Ammon's horn (tissue), 1 donor: ENCODE measurements around the gene LYST.
"Not testable (repeated sequence)": the region's sequence is repeated elsewhere in the genome, so short reads cannot be mapped to it uniquely, and the experiment has no call there.

Experiments used
- DNase-seq: peaks from one replicate; pipeline ENCODE4 v3.0.0-alpha.2; 2016; ENCODE audit warnings: low spot score

The LYST gene

GRCh38 chr1:235763962-235764361 lies 102.7 kb downstream of the LYST start:
- DNase-seq: no peak

- peak; percentile 30 for DNase-seq
These were observed 107.4 kb downstream of the LYST start for GRCh38 chr1:235759336-235759735.

DNA sequence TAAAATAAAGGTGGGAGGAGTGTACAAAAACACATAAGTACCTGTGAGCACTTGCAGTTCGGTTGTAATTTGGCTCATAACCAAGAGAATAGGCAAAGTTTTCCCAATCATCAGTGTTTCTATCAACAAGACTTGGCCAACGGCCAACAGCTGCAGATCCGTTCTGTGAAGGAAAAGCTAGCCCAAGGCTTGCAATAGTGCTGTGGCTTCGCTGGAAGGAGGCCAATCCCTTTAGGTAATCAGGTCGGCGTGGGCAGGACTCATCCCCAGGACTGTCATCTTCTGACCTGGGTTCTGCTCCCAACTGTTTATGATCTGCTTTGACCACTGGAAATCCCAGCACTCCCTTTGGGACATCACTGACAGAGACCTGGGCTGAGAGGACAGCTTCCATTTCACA lies 107.8 kb downstream of the LYST start:
- peak; percentile 9 for DNase-seq

- DNase-seq: no peak
These were observed 109.1 kb downstream of the LYST start for GRCh38 chr1:235757587-235758096.

GRCh38 chr1:235754186-235754585 lies 112.5 kb downstream of the LYST start:
- not testable (repeated sequence) for DNase-seq

DNA sequence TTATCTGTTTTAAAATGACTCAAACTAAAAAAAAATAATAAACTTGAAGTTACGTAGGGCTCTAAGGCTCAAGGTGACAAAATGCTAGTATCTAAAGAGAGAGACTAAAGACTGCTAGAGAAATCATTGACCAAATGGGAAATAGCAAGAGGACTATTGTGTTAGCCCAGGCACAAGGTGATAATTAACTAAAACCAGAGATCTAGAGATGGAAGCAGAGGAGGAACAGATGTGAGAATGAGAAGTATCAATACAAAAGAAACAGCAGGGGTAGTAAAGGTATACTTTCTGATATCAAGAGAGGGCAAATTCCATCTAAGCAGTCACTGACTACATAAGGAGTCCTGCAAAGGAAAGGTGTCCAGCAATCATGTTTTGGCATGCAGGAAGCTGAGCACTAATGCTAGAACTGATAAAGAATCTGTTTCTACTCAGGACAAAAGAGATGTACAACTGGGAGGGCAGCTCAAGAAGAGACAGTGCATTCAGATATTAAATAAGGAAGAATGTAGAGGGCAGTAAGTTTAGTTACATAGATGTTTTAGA lies 116.9 kb downstream of the LYST start:
- no peak for DNase-seq

DNA sequence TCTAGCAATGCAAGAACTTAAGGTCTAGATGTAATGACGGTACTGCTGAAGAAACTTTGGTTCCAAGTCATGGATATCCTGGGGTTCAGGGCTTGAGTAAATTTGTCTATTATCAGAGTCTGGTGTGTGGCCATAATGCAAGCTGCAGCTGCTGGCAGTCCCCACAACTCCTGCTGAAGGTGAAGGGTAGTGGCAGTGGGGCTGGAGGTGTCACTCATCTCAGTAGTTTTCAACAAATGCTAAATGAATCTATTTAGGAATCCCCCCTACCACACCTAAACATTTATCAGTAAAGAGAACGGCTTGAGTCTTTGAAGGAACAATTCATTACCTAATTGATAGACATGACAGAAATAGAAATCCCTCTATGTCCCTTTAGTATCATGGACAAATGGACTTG lies 118.0 kb downstream of the LYST start:
- DNase-seq: no peak

DNA sequence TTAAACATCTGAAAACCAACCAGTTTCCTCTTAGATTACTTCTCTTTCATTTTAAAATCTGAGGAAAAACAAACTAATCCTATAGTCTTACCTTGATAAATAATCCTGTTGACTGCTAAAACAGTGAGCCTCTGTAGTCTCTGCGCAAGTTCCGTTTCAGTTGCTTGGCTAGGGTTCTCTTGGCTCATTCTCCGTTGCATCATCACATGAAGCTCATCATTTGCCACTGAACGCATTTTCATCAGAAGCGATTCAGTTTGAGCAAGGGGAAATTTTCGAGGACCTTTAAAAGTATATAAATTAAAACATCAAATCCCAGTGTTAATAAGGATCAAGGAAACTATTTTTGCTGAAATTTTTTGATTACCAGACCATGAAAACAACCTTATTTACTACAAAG lies 120.5 kb downstream of the LYST start:
- DNase-seq: peak; percentile 27

- no peak for DNase-seq
These were observed 121.1 kb downstream of the LYST start for GRCh38 chr1:235745503-235746136.

DNA sequence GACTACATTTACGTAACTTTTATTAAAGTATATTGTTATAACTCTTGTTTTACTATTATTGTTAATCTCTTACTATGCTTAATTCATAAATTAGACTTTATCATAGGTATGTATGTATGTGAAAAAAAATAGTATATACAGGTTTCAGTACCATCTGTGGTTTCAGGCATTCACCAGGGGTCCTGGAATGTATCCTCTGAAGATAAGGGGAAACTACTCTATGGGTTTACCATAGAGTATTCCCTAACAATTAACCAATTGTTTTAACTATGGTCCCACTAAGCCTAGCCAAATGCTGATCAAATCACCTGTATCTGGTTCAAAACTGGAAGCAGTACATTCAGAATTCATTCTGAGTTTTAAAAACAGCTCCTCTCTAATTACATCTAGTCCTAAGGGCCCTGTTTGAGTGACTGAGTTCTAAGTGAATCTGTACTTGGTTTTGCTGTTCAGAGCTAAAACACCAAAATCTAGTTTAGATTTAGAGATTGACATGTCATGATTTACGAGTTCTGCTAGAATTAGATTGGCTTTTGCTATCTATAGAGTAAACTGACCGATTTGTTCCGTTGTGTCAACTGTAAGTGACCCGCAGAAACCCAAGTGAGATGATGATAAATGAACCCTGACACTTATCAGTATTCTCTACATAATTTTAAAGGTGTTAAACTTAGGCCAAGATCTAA lies 123.6 kb downstream of the LYST start:
- no peak for DNase-seq

GRCh38 chr1:235741294-235741693 lies 125.4 kb downstream of the LYST start:
- DNase-seq: no peak

DNA sequence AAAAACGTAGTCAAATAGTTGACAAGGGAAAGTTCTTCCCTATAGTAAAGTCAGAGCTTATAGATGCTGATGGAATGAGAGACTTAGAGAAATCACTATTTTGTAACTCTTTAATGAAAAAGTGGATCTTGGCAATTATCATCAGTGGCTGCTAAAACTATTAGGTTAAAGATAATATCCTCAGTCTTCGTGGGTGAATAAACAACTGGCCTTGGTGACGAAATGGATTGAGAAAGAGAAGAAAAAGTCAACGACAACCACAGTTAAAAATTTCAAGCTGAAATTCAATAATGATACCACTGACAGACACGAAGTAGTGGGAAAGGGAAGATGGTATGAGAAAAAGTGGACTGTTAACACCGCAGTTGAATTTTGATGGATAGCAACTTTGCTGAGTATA lies 127.1 kb downstream of the LYST start:
- no peak for DNase-seq

GRCh38 chr1:235739124-235739523 lies 127.6 kb downstream of the LYST start:
- no peak for DNase-seq

GRCh38 chr1:235737751-235738150 lies 129.0 kb downstream of the LYST start:
- no peak for DNase-seq

DNA sequence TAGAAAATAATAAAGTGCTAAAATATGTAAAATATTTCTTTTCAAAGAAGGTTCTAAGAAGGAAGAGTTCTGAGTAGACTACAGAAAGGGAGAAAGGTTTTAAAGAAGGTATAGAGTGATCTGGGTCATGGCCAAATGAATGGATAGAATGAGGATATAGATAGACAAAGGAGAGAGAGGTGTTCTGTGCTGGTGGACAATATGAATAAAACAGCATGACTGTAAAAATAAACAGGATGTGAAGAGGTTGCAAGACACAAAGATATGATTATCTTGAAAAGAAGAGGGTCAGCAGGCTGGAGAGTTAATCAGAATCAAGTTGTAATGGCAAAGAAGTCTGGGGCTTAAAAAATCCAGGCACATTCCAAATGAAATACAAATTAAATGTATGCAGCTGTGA lies 130.4 kb downstream of the LYST start:
- no peak for DNase-seq

DNA sequence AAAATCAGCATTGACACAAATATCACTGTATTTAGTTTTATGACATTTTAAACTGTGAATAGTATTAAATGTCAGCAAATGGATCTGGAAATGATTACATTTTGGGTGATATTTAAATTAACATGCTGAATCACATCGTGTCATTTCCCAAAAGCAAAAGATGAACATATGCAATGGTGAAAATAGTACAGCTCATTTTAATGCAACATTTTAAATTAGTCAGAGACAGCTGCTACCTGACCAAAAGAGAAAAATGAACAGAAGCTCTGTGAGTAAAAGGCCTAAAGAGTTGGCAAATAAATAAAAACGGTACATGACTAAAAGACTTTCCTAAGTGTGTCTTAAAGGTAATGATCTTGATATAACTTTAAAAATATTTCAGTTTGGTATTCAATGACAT lies 131.1 kb downstream of the LYST start:
- DNase-seq: no peak

GRCh38 chr1:235734335-235734734 lies 132.4 kb downstream of the LYST start:
- DNase-seq: no peak

DNA sequence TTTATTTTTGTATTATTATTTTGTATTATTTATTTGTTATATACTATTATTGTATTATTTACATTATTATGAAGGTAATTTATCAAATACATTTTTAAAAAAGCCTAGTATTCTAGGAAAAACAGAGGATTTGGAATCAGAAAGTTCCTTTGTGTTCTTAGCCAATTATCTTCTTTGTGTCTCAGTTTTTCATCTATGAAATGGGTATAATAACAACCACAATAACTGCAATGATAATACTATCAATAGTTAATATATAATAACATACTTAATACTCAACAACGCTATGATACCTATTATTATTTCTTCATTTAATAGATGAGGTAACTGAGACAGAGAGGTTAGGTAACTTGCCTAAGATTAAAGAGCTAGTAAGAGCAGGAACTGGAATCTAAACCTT lies 136.7 kb downstream of the LYST start:
- DNase-seq: no peak

- DNase-seq: no peak
These were observed 140.1 kb downstream of the LYST start for GRCh38 chr1:235726557-235726956.

GRCh38 chr1:235725434-235725833 lies 141.3 kb downstream of the LYST start:
- DNase-seq: no peak

DNA sequence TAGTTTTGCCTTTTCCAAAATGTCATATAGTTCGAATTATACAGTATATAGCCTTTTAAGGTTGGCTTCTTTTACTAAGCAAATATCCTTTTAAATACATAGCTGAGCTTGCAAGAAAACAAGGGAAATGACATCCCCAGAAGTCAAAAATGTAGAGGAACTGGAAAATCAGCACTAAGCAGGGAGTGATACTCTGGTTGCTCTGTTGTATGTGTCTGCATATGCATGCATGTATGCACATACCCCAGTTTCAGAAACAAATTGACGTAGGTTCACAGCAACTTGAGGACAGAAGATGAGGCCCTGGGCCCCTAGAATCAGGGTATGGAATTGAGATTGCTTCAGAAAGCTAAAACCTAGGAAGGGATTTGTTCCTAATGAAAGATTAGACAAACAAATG lies 142.0 kb downstream of the LYST start:
- DNase-seq: no peak

DNA sequence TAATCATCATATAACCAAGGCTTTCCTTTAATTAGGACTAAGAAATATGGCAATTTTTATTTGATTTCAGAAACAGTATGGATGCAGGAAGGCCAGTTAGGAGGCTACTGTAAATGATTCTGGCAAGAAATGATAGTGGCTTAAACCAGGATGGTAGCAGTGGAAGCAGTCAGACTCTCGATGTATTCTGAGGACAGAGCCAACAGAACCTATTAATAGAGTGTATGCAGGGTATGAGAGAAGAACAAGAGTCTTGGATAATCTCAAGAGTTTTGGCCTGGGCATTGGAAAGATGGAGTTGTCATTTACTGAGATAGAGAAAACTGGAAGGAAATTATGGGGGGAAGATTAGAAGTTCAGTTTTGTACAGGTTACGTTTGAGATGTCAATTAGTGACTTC lies 143.8 kb downstream of the LYST start:
- DNase-seq: no peak

GRCh38 chr1:235721982-235722381 lies 144.7 kb downstream of the LYST start:
- no peak for DNase-seq

- DNase-seq: no peak
These were observed 146.2 kb downstream of the LYST start for GRCh38 chr1:235720544-235720943.
